HG02678 (cell line): Measurements from ENCODE around the gene PEX26.
"Not testable (repeated sequence)": the region's sequence is repeated elsewhere in the genome, so short reads cannot be mapped to it uniquely, and the experiment has no call there.

Experiments
- ATAC-seq: cut with Tn5 transposase; IDR thresholded peaks from one replicate; pipeline ENCODE4 v1.9.1; 2021; ENCODE audit warnings: mild to moderate bottlenecking, moderate library complexity; ENCODE audit not compliant: unreplicated experiment

Gene PEX26

DNA sequence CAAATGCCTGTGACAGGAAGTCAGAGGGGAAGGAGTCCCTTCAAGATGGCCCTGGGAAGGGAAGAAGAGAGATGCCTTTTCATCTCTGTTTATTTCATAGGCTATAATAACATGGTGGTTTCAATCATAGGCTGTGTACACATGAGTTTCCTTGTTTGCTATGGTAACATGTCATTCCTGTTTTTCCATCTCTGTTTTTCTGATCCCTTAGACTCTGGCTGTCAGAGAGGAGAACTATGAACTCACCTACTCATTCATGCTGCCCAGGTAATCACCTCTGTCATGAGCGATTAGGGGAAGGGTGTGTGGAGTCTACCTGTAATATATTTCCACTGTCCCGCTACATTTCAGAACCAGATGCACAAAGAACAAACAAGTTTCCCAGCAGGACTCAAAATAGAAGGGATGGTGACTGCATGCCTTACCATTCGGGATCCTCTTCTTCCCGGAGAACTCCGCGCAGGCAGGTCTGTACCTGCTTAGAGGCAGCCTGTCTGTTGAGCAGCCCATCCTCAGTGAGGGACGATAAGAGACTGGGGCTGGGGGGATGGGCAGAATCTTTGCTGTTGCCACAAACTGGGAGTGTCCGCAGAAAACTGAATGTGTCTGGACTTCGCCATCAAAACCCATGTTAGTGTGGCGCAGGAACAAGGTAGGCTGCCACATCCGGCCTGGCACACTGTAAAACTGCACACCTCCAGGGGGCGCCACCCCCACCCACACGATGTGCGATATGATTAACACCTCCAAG is 7.1 kb upstream of the PEX26 start:
- ATAC-seq, result no peak

DNA sequence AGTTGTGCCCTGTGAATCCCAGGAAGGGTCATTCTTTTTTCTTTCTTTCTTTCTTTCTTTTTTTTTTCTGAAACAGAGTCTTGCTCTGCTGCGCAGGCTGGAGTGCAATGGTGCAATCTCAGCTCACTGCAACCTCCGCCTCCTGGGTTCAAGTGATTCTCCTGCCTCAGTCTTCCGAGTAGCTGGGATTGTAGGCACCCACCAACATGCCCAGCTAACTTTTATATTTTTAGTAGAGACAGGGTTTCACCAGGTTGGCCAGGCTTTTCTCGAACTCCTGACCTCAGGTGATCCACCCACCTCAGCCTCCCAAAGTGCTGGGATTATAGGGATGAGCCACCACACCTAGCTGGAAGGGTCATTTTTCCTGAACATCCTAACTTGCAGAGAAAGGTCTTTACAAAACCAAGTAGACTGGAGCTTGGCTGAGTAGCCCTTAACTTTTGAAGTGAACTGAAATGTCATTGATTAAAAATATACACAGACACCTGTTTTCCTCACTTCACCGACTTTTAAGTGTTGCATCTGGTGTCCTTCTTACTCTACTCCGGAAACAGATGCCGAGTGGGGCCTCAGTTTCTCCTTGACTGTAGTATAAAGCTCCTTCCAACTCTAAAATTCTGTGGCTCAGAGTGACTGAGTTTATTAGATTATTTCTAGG is 6.4 kb upstream of the PEX26 start:
- ATAC-seq, result not testable (repeated sequence)

DNA sequence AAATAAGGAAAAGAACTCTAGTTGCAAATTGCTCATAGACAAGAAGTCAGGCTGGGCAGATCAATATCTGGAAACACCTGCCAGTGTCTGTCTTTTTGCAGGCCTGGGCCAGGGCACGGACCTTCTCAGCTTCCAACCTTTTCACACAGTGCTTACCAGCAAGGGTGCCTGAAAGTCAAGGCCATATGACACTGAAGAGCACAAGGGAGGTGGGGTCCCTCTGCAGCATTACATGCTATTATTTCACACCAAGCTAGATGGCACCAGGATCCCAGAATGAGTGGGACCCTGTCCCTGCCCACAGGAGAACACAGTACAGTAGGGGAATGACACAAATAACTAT is 5.9 kb upstream of the PEX26 start:
- no peak for ATAC-seq

DNA sequence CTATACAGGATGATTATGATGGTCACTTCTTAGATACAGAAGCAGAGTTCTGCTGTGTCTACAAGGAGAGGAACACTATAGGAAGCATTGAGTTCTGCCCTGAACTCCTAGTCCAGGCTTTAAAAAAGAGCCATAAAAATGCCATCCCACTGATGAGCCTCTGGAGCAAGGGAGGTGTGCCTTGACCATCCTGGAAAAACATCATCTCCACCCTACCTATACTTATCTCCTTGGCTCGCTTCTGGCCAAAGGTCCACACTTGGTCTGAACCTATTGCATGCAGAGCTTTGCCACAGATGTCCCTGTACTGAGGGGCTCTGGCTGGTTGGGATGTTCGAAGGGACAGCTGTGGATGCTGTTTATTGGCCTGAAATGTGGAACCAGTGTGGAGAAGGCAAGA is 4.3 kb upstream of the PEX26 start:
- ATAC-seq, result no peak

DNA sequence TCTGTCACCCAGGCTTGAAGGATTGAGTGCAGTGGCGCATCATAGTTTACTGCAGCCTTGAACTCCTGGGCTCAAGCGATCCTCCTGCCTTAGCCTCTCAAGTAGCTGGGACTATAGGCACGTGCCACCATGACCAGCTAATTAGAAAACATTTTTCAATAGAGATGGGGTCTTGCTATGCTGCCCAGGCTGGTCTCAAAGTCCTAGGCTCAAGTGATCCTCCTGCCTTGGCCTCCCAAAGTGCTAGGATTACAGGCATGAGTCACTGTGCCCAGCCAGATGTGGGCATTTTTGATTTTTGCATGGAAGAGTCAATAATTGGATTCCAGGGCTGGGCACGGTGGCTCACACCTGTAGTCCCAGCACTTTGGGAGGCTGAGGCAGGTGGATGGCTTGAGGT is 3.9 kb upstream of the PEX26 start:
- ATAC-seq, result not testable (repeated sequence)

DNA sequence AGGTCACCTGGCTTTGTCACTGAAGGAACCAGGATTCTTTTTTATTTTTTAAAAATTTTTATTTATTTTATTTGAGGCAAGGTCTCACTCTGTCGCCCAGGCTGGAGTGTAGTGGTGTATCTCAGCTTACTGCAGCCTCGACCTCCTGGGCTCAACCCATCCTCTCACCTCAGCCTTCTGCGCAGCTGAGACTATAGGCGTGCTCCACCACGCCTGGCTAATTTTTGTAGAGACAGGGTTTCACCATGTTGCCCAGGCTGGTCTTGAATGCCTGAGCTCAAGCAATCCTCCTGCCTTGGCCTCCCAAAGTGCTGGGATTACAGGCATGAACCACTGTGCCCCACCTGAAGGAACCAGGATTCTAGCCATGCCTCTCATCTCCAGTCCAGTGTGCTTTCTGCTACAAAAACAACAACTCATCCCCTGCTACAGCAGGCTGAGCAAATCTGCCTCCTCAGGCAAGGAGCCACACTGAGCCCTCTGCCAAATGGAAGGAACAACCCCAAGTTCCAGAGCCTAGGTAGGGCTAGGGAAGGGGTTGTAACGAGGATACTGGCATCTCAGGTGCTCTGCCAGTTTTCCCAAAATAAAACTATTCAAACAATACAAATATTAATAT is 2.6 kb upstream of the PEX26 start:
- no peak for ATAC-seq

DNA sequence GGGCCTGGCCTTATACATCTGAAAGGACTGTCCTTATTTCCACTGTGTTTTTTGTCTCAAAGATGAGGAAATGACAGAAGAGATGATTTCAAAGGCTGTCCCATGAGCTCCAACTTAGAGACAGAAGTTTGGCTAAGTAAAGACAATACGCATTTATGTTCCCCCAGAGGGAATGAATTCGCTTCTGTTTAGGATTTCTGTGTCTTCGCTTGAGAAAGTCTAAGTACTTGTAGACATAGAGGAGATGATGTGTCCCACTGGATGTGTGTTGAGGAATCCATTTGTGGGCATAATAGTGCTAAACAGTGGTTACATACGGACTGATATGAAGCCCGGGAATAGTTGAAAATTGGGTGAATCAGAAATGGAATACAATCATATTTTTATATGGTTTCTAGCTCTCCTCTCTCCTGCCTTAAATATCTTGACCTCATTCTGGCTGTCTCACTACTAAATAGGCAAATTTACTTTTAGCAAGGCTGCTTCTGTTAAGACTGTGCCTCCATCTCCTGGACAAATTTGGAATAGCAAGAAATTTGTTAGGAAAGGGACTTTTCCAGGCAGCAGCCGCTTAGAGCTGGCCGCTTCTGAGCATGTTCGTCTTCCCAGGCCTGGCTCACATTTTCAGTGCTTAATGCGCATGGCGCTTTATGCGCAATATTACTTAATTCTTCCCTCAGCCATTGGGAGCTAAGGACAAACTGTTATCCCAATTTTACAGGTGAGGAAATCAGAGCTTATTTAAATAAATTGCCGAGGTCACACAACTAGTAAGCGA is 1.9 kb upstream of the PEX26 start:
- ATAC-seq, result no peak

DNA sequence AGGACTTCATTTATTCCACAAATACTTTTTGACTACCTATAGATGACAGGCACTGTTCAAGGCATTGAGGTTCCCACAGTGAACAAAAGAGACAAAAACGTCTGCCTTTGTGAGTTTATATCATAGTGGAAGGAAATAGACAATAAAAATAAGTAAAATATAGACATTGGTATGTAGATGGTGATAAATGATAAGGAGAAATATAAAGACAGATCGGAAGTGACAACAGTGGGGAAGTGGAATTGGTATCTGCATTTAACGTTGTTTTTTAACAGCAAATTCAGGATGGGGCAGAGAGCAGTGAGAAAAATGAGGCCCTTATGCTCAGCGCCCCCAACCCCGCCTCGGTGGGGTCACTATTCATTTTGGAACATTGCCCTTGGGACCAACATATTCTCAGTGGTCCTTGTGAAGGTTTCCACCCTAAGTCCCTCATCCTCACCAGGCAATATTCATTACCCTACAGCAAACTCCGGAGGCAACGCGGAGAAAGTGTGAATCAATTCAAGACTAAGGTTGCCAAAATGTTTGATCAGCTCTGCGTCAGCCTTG is 627 bp upstream of the PEX26 start:
- ATAC-seq, result peak; percentile 10

DNA sequence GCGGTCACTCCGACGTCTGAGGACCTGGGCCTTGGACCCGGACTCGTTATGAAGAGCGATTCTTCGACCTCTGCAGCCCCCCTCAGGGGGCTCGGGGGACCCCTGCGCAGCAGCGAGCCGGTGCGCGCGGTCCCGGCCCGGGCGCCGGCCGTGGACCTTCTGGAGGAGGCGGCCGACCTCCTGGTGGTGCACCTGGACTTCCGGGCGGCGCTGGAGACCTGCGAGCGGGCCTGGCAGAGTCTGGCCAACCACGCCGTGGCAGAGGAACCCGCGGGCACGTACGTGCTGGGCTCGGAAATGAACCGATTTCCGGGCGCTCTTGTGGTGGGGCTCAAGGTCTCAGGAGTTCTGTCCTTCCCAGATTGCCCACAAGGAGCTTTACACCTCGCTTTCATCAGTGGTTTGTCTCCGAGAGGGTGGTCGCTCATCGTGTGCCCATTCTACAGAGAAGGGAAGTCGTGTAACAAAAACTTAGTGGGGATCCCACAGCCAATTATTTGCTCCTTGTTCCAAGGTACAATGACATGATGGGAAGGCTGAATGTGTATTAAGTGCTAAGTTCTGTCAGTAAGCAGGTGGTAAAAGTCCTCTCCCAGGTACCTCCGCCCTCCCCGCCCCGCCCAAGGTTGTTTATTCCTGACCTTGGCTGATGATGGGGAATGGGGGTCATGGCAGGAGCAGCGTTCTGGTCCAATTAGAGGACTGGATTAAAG is 695 bp downstream of the PEX26 start:
- peak; percentile 17 for ATAC-seq

DNA sequence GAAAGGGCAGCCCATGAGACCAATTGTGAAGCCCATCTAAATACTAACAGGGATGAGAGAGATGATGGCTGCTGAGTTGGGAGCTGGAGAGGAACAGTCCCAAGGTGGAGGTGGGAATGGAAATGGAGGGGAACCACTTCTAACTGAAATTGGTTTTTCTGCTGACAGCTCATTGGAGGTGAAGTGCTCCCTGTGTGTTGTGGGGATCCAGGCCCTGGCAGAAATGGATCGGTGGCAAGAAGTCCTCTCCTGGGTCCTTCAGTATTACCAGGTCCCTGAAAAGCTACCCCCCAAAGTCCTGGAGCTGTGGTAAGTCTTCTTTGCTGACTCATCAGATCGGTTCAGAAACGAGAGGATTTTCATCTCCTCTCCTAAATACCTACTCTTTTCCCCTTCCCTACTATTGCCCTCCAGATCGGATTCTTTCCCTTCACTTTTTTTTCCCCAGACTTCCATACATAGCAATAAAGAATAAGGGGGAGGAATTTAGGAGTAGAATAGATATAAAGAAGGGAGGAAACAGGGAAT is 2.0 kb downstream of the PEX26 start:
- ATAC-seq, result no peak

DNA sequence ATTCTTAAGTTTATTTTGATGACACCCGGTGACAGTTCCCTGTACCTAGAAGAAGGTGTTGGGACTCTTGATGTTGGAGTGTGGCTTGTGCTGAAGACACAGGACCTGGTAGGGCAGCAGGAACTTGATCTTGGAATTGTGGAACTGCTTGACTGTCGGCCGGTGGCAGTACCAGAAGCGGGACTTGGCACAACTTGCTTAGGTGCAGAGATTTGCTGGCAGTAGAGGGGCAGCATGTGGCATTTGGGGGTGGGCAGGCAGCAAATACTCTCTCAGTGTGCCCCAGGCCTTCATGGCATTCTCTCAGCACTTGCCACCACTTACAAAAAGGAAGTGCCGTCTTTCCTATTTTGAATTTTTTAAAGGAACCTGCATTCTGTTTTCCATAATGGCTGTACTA is 3.6 kb downstream of the PEX26 start:
- no peak for ATAC-seq

DNA sequence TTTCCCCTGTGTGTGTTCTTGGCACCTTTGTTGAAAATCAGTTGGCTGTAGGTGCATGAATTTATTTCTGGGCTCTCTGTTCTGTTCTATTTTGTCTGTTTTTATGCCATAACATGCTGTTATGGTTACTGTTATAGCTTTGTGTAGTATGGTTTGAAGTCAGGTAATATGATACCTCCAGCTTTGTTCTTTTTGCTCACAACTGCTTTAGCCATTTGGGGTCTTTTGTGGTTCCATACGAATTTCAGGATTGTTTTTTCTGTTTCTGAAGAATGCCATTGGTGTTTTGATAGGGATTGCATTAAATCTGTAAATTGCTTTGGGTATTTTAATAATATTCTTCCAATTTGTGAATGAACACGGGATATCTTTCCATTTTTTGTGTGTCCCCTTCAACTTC is 4.7 kb downstream of the PEX26 start:
- no peak for ATAC-seq

DNA sequence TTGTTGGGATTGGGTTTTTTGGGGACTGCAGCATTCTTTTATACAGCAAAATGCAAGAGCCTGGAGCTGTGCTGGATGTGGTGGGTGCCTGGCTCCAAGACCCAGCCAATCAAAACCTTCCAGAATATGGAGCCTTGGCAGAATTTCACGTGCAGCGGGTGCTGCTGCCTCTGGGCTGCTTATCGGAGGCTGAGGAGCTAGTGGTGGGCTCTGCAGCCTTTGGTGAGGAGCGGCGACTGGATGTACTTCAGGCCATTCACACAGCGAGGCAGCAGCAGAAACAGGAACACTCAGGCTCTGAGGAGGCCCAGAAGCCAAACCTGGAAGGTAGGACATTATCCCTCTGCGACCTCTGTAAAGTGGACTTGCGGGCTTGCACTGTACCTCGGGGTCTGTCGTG is 5.6 kb downstream of the PEX26 start:
- ATAC-seq, result no peak

DNA sequence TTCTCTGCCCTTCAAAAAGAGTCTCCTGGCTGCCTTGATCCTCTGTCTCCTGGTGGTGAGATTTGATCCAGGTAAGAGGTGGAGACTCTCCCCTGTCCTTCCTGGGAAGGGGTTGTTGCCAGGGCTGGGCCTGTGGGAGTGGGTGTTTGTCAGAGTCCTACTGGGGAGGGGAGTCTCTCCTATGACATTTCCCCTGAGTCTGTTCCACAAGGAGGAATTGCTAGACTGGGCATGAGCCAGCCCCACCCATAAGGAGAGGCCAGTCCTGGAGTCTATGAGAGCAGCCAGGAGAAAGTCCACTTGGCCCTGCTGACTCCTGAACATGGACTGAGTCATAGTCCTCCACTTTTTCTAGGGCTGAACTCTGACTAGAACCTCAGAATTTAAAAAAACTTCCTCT is 7.4 kb downstream of the PEX26 start:
- ATAC-seq, result no peak

DNA sequence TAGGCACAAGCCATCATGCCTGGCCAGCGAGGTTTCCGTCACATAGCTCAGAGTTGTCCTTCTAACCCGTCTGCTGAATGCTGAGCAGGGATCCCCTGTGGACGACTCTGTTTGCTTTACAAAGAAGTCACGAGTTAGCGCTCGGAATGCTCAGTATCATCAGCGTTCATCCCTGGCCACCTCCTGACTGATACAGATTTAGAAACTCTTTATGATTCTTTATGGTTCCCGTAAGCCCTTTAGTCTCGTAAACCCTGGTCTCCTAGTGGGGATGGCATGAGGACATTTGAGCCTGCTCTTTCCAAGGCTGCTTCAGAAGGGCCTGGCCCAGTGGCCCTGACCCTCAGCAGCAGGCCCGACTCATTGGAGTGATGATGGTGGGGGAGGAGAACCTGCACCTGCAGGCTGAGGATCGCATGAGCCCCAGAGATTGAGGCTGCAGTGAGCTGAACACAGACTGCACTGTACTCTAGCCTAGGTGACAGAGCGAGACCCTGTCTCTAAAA is 9.6 kb downstream of the PEX26 start:
- no peak for ATAC-seq

DNA sequence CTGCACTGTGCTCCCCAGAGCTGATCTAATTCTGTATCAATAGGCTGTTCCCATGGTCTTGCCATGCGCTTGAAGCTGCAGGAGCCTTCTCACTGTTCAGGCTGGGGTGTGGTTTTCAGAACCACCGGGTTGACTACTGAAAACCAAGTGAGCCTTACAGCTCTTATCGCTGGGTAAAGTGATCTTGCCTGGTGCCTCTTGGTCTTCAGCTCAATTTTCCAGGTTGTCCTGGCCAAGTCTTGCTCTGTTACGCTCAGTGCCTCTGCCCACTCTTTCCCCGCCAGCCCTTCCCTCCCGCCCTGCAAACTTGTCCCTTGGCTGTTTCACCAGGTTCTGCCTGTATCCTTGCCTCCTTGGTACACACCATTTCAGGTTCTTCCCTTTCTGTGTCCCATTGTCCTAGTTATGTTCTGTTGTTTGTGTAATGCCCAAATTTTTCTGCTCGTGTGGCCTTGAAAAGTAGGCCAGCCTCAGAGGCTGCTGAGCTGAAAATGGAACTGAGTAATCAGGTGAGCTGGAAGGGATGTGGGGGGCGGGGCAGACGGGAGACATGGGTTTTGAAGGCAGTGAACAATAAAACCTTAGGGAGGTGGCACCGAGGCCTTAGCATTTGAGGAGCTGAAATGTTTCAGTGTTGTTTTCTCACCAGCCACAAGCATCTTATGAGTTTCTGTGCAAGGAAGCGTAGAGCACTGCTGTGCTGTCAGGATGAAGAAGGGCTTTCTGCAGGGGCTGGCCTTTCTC is 11.2 kb downstream of the PEX26 start:
- no peak for ATAC-seq

DNA sequence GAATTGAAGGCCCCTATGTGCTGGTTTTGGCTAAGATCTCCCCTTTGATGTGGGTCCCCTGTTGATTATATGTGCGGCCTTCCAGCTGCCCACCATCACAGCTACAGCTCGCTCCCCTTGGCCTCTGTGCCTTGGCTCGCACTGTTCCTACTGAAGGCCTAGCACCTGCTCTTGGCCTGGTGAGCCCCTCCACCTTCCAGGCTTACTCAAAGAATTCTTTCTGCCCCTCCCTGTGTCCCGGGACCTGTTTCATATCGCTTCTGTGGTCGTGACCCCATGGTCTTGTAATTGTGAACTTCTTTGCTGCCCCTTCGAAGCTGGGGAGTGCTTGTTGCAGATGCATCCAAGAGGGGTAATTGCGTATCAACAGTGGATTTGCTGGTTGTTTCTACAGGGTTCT is 12.5 kb downstream of the PEX26 start:
- ATAC-seq, result no peak

DNA sequence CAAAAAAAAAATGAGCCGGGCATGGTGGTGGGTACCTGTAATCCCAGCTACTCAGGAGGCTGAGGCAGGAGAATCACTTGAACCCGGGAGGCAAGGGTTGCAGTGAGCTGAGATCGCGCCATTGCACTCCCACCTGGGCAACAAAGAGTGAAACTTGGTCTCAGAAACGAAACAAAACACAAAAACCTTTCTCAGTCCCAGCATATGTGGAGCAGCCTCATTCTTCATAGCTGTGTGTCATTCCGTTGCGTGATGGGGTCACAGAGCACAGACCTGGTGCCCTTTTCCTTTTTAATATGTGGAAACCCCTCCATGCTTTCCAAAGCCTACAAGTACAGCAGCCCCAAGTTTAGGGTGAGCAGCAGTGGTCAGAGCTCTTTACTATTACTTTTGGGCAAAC is 13.7 kb downstream of the PEX26 start:
- no peak for ATAC-seq

DNA sequence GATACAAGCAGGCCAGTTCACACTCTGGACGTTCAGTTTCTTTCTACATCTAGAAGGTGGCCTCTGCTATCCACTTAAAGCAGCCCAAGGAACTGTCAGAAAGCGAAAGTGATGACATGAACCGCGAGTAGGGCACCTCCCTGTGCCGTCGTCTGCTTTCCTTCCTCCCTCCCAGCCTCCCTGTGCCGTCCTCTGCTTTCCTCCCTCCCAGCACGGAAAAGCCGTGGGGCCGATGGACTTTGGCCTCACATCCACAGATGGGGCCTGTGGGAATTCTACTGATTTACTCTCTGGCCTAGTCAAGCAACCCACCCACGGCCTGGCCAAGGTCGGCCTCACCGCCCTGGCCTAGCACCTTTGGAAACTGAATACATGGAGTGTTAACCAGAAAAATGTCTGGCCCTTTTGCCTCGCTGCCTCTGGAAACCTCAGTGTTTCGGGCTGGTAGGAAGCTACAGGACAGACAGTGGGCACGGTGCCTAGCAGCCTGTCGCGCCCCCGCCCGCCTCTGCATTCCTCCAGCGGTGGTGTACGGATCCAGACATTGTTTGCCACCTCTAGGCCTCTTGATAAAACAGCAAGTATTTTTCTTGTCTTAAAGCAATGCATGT is 14.2 kb downstream of the PEX26 start:
- no peak for ATAC-seq
